Activated naive CD4-positive, alpha-beta T cell (primary cell): ENCODE results near the gene GADD45A.
"Not testable (repeated sequence)": the region's sequence is repeated elsewhere in the genome, so short reads cannot be mapped to it uniquely, and the experiment has no call there.

Experiments used
- DNase-seq, 4 experiments: peaks; one replicate each; lab custom pipeline; 2025; lab: John Stamatoyannopoulos, UW

The GADD45A gene

DNA sequence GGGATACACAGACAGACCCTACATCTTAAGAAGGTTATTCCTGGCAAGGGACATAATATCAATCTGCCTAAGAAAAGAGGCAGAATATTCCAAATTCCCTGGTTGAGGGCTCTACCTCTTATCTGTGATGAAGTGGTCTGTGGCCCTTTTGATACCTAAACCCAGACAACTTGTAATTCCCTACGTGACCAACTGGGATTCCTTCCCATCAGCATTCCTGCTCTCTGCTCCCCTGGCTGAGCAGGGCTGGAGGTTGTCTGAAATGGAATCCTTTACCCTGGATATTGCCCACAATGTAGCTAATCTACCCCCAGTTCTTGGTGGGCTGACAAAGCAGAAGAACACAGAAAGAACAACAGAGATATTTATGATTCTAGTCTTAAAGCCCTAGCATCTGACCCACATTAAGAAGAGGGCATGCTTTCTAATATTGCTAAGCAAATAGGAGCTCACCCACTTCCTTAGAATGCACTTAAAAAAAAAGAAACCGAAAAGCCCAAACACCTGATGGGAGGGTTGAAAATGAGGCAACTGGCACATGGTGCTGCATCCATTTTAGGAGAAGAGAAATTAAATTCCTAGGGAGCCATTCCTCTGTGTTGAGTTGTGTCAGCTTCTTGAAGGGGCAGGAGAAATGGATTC, 36.8 kb downstream of the GADD45A start:
- DNase-seq = no peak

- no peak for DNase-seq
Observed at GRCh38 chr1:67722292-67722944, 37.4 kb downstream of the GADD45A start.

DNA sequence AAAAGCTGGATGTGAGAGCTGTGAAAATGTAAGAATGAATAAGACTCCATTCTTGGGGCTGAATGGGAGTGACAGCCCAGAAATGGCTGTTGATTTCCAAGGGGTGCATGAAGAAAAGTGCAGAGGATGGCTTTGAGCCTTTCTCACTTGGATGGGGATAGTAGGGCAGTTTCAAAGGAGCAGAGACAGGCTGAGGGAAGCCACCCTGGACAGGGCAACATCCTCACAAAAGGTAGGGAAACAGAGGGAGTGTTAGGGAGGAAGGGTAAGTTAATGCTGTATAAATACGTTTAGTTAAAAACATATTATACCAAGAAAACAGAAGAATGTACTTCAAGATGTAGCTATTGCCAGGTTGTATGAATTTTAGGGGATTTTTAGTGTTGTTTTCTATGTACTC, 38.1 kb downstream of the GADD45A start:
- DNase-seq = no peak

DNA sequence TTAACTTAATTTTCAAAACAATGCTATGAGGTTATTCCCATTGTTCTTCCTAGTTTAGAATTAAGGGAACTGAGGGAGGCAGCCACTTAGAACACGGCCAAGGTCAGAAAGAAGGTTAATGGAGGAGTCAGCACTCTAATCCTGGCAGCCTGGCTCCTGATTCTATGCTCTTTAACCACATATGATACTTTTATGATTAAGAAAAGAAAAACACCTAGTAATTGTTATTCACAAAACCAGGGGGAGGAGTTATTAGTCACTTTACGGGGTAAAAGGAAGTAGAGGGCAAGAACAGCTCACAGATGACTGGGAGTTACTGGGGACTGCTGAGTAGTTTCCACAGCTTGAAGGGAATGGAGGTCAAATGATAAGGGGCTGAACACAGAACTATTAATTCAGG, 38.6 kb downstream of the GADD45A start:
- no peak for DNase-seq

DNA sequence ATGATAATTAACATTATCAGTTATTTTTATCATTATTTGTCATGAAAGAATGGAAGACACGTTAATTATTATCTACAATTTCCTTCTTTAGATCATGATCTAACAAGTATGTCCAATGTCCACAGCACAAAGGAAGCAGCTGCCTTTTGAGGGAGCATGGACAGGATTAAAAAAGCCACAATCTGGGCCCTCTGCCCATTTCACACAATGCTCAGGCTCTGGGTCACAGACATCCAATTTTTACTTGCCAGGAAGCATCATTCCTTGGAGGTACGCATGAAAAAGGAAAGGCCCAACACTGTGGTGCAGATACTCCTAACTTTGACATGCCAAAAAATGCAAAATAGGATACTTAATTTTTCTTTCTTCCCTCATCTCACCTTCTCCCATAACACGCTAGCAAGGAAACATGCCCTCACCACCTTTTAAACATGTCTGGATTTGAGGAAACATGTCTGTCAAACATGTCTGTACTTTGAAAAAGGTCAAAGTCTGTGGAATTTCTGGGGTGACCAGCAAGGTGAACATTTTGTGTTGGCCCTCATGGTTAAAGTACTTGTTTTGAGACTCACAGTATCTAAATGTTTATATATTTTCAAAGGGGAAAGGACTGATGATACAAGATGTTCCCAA, 40.0 kb downstream of the GADD45A start:
- DNase-seq = no peak

DNA sequence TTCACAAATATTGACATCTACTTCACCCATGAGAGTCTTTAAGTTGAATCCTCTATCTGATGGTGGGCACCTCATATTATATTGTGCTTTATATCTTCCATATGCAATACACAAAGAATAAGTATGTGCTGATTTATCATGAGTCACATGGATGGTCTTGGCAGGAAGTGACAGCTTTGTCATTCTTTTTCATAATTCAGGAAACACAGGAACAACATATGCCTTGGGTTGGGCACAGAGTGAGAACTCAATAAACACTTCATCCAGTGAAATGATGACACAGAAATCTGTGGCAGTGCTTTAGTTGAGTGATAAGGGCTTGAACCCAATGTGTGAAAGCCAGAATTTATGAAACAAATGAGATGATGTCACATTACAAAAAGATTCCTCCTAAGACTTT, 41.2 kb downstream of the GADD45A start:
- DNase-seq = no peak

- DNase-seq = no peak
Observed at GRCh38 chr1:67729872-67730271, 44.9 kb downstream of the GADD45A start.

GRCh38 chr1:67730312-67730711, 45.3 kb downstream of the GADD45A start:
- not testable (repeated sequence) for DNase-seq

GRCh38 chr1:67731322-67731721, 46.3 kb downstream of the GADD45A start:
- no peak for DNase-seq

DNA sequence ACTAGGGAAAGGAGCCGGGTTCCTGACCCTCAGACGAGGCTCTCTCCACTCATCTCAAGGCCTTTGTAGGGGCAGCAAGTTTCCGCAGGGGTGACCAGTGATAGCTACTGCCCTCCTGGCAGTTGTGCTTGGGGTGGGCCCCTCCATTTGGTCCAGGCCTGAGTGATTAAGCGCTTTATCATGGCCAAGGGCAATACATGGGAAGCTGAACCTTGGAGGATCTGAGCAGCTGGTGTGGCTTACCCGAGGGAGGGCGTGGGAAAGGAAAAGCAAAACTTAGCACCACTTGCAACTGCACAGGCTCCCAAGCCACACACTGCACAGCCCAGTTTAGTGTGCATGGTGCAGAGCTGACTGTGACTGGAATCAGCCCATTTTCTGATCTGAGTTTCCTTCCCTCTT, 47.8 kb downstream of the GADD45A start:
- no peak for DNase-seq

DNA sequence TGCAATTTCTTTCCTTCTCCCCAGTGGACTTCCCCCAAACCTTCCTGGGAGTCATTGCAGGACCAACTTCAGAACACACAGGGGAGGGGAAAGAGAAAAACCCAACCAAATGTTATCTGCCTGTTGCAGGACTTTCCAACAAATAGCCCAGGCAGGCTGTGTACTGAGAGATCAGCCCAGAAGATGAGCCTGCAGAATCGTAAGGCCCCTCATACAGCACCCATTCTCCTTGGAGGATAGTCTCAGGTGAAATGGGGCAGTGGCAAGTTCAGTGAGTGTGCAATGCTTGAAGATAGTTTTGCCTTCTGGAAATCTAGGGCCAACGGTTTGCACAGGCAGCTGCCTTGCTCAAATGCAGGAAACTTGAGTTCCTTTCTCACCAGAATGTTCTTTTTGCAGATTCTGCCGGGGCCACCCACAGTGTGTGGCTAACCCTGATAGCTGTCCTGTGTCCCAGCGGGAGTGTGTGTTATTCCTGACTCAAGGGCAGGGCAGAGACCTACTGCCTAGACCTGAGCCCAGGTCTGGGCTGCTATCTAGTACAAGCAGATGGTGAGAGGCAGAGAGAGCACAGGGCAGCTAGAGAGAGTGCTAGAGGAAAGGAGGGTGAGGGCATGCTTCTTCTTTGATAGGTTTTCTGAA, 48.8 kb downstream of the GADD45A start:
- no peak for DNase-seq

GRCh38 chr1:67734323-67734690, 49.3 kb downstream of the GADD45A start:
- DNase-seq = no peak

DNA sequence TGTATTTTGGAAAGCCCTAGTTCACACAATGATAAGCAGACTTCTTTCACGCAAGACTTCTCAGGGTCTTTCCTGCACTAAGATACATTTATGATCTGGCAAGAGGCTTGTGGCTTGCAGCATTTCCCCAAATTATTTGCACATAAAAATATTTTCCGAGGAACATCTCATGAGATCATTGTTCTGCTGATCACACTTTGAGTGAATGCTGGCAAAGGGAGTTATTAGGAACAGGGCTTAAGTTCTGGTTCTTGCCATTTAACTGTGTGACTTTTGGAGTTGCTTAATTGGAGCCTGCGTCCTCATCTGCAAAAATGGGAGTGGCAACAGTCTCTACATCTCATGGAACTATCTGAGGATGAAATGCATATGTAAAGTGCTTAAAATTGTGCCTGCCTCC, 50.2 kb downstream of the GADD45A start:
- DNase-seq = no peak

DNA sequence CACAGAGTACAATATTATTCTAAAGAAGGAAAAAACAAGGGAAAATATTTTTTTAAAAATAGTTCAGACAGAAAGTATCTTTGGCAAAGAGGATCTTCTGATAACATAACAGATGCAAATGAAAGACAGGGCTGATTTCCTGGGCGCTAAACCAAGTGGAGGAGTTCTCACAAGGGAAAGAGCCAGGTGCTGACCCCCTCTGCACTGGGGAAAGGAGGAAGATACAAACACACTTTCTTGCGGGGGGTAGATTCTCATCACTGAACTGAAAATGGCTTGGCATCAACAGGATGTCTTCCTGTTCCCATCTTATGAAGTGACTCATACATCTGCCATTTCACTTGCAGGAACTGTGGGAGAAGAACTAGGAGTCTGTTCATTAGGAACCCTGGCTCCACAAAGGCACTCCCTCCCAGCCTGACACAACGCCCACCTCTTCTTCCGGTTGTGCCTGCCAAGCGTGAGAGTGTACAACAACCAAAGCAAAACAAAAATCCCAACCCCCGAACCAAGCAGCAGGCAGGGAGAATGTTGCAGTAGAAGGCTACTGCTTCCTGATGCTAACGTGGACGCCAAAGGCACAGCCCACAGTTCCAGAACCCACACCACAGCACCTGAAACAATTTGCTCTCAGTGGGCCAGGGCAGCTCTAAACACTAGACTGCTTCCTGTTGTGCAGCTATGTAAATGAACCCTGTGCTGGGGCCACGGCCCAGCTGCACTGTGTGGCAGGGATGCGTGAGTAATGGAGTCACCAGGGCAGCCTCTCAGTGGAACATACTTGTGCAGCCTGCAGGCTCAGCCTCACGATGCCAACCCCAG, 51.0 kb downstream of the GADD45A start:
- DNase-seq = peak in 2 of 4 experiments; percentile 10 to 34

DNA sequence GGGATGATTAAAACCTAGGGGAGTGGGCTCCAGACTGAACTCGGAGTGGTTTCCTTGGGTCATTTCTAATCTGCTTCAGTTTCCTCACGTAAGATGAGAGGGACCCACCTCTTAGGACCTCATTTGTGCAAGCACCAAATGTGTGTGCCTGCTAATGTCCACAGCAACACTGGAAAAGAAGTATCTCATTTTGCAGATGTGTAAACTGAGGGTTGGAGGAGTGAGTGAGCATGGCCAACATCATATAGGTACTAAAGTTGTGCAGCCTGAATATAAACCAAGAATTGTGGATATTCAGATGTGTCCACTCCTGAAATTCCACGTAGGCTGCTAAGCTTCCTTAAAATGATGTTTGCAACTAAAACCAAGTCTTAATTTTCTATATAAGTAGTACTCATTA, 51.7 kb downstream of the GADD45A start:
- no peak for DNase-seq

DNA sequence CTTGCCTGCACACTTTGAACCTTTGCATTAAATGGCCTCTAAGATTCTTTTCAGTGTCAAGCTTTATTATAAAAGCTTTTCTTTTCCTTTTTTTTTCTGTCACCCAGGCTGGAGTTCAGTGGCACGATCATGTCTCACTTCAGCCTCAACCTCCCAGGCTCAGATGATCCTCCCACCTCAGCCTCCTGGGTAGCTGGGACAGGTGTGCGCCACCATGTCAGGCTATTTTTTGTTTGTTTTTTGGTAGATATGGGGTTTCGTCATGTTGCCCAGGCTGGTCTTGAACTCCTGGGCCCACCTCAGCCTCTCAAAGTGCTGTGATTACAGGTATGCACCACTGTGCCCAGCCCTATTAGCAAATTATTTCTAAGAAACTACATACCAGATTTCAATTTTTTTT, 52.9 kb downstream of the GADD45A start:
- no peak for DNase-seq
